ENCODE data around the gene AHNAK.

AHNAK gene

GRCh38 chr11:62435846-62436660 lies 110.6 kb downstream of the AHNAK start:
- H3K4me3 ChIP-seq: no peak overlapping the region
- H3K27me3 ChIP-seq (ENCODE audit: low read depth): no peaks in the 10 kb centered on the region
- H3K9me3 ChIP-seq: no peaks in the 10 kb centered on the region
- H3K36me3 ChIP-seq (replicated peaks): no peaks in the 10 kb centered on the region
- no peak for DNase-seq (ENCODE audit: low spot score in 2 of 2)
- in situ Hi-C loops (cut with MboI; ENCODE audit: low sequenced_read_pairs): no loop called here
- no peaks in the 10 kb centered on the region; the same call in 1 of the 2 replicates for H3K4me1 ChIP-seq

GRCh38 chr11:62433904-62434276 lies 112.7 kb downstream of the AHNAK start:
- H3K36me3 ChIP-seq (replicated peaks): no peaks in the 10 kb centered on the region
- H3K4me1 ChIP-seq: no peaks in the 10 kb centered on the region; the same call in 1 of the 2 replicates
- in situ Hi-C loops (cut with MboI; ENCODE audit: low sequenced_read_pairs): no loop called here
- DNase-seq (ENCODE audit: low spot score in 2 of 2): no peak
- no peak overlapping the region for H3K4me3 ChIP-seq
- H3K9me3 ChIP-seq: no peaks in the 10 kb centered on the region
- no peaks in the 10 kb centered on the region for H3K27me3 ChIP-seq (ENCODE audit: low read depth)

GRCh38 chr11:62433141-62433903 lies 113.3 kb downstream of the AHNAK start:
- no peaks in the 10 kb centered on the region for H3K27me3 ChIP-seq (ENCODE audit: low read depth)
- H3K4me1 ChIP-seq: no peaks in the 10 kb centered on the region; the same call in 1 of the 2 replicates
- DNase-seq (ENCODE audit: low spot score in 2 of 2): peak in 1 of 2 experiments; percentile 16
- H3K4me3 ChIP-seq: no peak overlapping the region
- in situ Hi-C loops (cut with MboI; ENCODE audit: low sequenced_read_pairs): no loop called here
- no peaks in the 10 kb centered on the region for H3K9me3 ChIP-seq
- H3K36me3 ChIP-seq (replicated peaks): no peaks in the 10 kb centered on the region

- no peak overlapping the region for H3K4me3 ChIP-seq
- in situ Hi-C loops (cut with MboI; ENCODE audit: low sequenced_read_pairs): no loop called here
- no peaks in the 10 kb centered on the region for H3K9me3 ChIP-seq
- DNase-seq (ENCODE audit: low spot score in 2 of 2): no peak
- H3K4me1 ChIP-seq: no peaks in the 10 kb centered on the region; the same call in 1 of the 2 replicates
- H3K27me3 ChIP-seq (ENCODE audit: low read depth): no peaks in the 10 kb centered on the region
- H3K36me3 ChIP-seq (replicated peaks): no peaks in the 10 kb centered on the region
Measured at GRCh38 chr11:62432695-62433094, 113.9 kb downstream of the AHNAK start.

GRCh38 chr11:62431171-62431901 lies 115.3 kb downstream of the AHNAK start:
- Histone ChIP-seq H3K4me1 (no peaks in the 10 kb centered on the region; the same call in 1 of the 2 replicates), H3K27me3 (ENCODE audit: low read depth) (no peaks in the 10 kb centered on the region), H3K4me3 (no peak overlapping the region), H3K9me3 (no peaks in the 10 kb centered on the region), H3K36me3 (replicated peaks) (no peaks in the 10 kb centered on the region)
- DNase-seq (ENCODE audit: low spot score in 2 of 2): no peak
- in situ Hi-C loops (cut with MboI; ENCODE audit: low sequenced_read_pairs): no loop called here

GRCh38 chr11:62430425-62430824 lies 116.2 kb downstream of the AHNAK start:
- DNase-seq (ENCODE audit: low spot score in 2 of 2): no peak
- no peak overlapping the region for H3K4me3 ChIP-seq
- H3K9me3 ChIP-seq: no peaks in the 10 kb centered on the region
- H3K36me3 ChIP-seq (replicated peaks): no peaks in the 10 kb centered on the region
- in situ Hi-C loops (cut with MboI; ENCODE audit: low sequenced_read_pairs): no loop called here
- no peaks in the 10 kb centered on the region; the same call in 1 of the 2 replicates for H3K4me1 ChIP-seq
- H3K27me3 ChIP-seq (ENCODE audit: low read depth): no peaks in the 10 kb centered on the region

- no peaks in the 10 kb centered on the region for H3K27me3 ChIP-seq (ENCODE audit: low read depth)
- no peak for DNase-seq (ENCODE audit: low spot score in 2 of 2)
- in situ Hi-C loops (cut with MboI; ENCODE audit: low sequenced_read_pairs): loop anchor here (10.0 kb wide), 1 partner anchor 116 kb away; the partner anchor contains the start of gene AHNAK
- H3K36me3 ChIP-seq (replicated peaks): no peaks in the 10 kb centered on the region
- no peaks in the 10 kb centered on the region; the same call in 1 of the 2 replicates for H3K4me1 ChIP-seq
- no peaks in the 10 kb centered on the region for H3K9me3 ChIP-seq
- no peak overlapping the region for H3K4me3 ChIP-seq
Measured at GRCh38 chr11:62428871-62429560, 117.6 kb downstream of the AHNAK start.

- Histone ChIP-seq H3K9me3 (no peaks in the 10 kb centered on the region), H3K4me1 (no peaks in the 10 kb centered on the region), H3K4me3 (no peak overlapping the region), H3K36me3 (replicated peaks) (no peaks in the 10 kb centered on the region), H3K27me3 (ENCODE audit: low read depth) (no peaks in the 10 kb centered on the region)
- no peak for DNase-seq (ENCODE audit: low spot score in 2 of 2)
- in situ Hi-C loops (cut with MboI; ENCODE audit: low sequenced_read_pairs): loop anchor here (10.0 kb wide), 1 partner anchor 117 kb away; the partner anchor contains the start of gene AHNAK
Measured at GRCh38 chr11:62427630-62428233, 118.9 kb downstream of the AHNAK start.

- no peak for DNase-seq (ENCODE audit: low spot score in 2 of 2)
- H3K36me3 ChIP-seq (replicated peaks): no peaks in the 10 kb centered on the region
- H3K9me3 ChIP-seq: no peaks in the 10 kb centered on the region
- H3K4me1 ChIP-seq: no peaks in the 10 kb centered on the region
- no peak overlapping the region for H3K4me3 ChIP-seq
- in situ Hi-C loops (cut with MboI; ENCODE audit: low sequenced_read_pairs): loop anchor here (10.0 kb wide), 1 partner anchor 122 kb away; the partner anchor contains the start of gene AHNAK
- H3K27me3 ChIP-seq (ENCODE audit: low read depth): no peaks in the 10 kb centered on the region
Measured at GRCh38 chr11:62423012-62423411, 123.6 kb downstream of the AHNAK start.

GRCh38 chr11:62421996-62422395 lies 124.6 kb downstream of the AHNAK start:
- in situ Hi-C loops (cut with MboI; ENCODE audit: low sequenced_read_pairs): loop anchor here (10.0 kb wide), 1 partner anchor 123 kb away; the partner anchor contains the start of gene AHNAK
- no peak for DNase-seq (ENCODE audit: low spot score in 2 of 2)
- no peaks in the 10 kb centered on the region for H3K36me3 ChIP-seq (replicated peaks)

GRCh38 chr11:62420882-62421281 lies 125.7 kb downstream of the AHNAK start:
- no peaks in the 10 kb centered on the region for H3K36me3 ChIP-seq (replicated peaks)
- no peak overlapping the region for H3K4me3 ChIP-seq
- H3K4me1 ChIP-seq: no peaks in the 10 kb centered on the region
- in situ Hi-C loops (cut with MboI; ENCODE audit: low sequenced_read_pairs): loop anchor here (10.0 kb wide), 1 partner anchor 124 kb away; the partner anchor contains the start of gene AHNAK
- no peak for DNase-seq (ENCODE audit: low spot score in 2 of 2)
- no peaks in the 10 kb centered on the region for H3K27me3 ChIP-seq (ENCODE audit: low read depth)
- H3K9me3 ChIP-seq: no peaks in the 10 kb centered on the region

More at GRCh38 chr11:62421996-62422395, 124.6 kb downstream of the AHNAK start:
- no peaks in the 10 kb centered on the region for H3K4me1 ChIP-seq
- no peak overlapping the region for H3K4me3 ChIP-seq
- H3K27me3 ChIP-seq (ENCODE audit: low read depth): no peaks in the 10 kb centered on the region
- no peaks in the 10 kb centered on the region for H3K9me3 ChIP-seq

- H3K27me3 ChIP-seq (ENCODE audit: low read depth): no peaks in the 10 kb centered on the region
- no peak overlapping the region for H3K4me3 ChIP-seq
- no peak for DNase-seq (ENCODE audit: low spot score in 2 of 2)
- in situ Hi-C loops (cut with MboI; ENCODE audit: low sequenced_read_pairs): loop anchor here (10.0 kb wide), 2 partner anchors 55 to 125 kb away; partner anchors contain the start of gene AHNAK
- H3K9me3 ChIP-seq: no peaks in the 10 kb centered on the region
- no peaks in the 10 kb centered on the region for H3K36me3 ChIP-seq (replicated peaks)
- no peaks in the 10 kb centered on the region for H3K4me1 ChIP-seq
Measured at GRCh38 chr11:62419943-62420342, 126.7 kb downstream of the AHNAK start.

Data from HAP-1 (cell line).